ENCODE results near the gene FN1.
A peak's percentile ranks its signal among the peaks of the same experiment; 100 is the strongest.

FN1 gene

GRCh38 chr2:215434447-215435279 lies 1.2 kb downstream of the FN1 start:
- no peak for DNase-seq
- H3K4me3 ChIP-seq (ENCODE audit: low read depth, low read length), result peak overlapping the region; percentile 96
- peak overlapping the region; percentile 96 for H3K27ac ChIP-seq
- TF ChIP-seq CTCF (IDR thresholded peaks at IDR 0.05; ENCODE audit: low read depth, low read length, missing control alignments), result no peak
- no peaks in the 10 kb centered on the region for H3K27me3 ChIP-seq (replicated peaks)
- peaks cover 61% of the 10 kb centered on the region for H3K36me3 ChIP-seq (replicated peaks)
- in situ Hi-C loops (cut with HindIII; ENCODE audit: low pct_ligation_motif_present, low sequenced_read_pairs), result loop anchor here (25.0 kb wide), 1 partner anchor 478 kb away; no protein-coding TSS in a partner anchor

GRCh38 chr2:215432759-215433594 lies 2.9 kb downstream of the FN1 start:
- no peaks in the 10 kb centered on the region for H3K27me3 ChIP-seq (replicated peaks)
- peaks cover 78% of the 10 kb centered on the region for H3K36me3 ChIP-seq (replicated peaks)
- H3K4me3 ChIP-seq (ENCODE audit: low read depth, low read length), result peak overlapping the region; percentile 96
- no peak for TF ChIP-seq CTCF (IDR thresholded peaks at IDR 0.05; ENCODE audit: low read depth, low read length, missing control alignments)
- in situ Hi-C loops (cut with HindIII; ENCODE audit: low pct_ligation_motif_present, low sequenced_read_pairs), result loop anchor here (25.0 kb wide), 1 partner anchor 479 kb away; no protein-coding TSS in a partner anchor
- H3K27ac ChIP-seq, result peak overlapping the region; percentile 96
- DNase-seq, result peak; percentile 43

- no peak for TF ChIP-seq CTCF (IDR thresholded peaks at IDR 0.05; ENCODE audit: low read depth, low read length, missing control alignments)
- Histone ChIP-seq H3K36me3 (replicated peaks) (peaks cover 87% of the 10 kb centered on the region), H3K27ac (peak overlapping the region; percentile 96), H3K4me3 (ENCODE audit: low read depth, low read length) (peak overlapping the region; percentile 96), H3K27me3 (replicated peaks) (no peaks in the 10 kb centered on the region)
- in situ Hi-C loops (cut with HindIII; ENCODE audit: low pct_ligation_motif_present, low sequenced_read_pairs), result loop anchor here (25.0 kb wide), 1 partner anchor 480 kb away; no protein-coding TSS in a partner anchor
- peak; percentile 62 for DNase-seq
Measured at GRCh38 chr2:215431778-215432758, 3.8 kb downstream of the FN1 start.

GRCh38 chr2:215431290-215431689 lies 4.6 kb downstream of the FN1 start:
- Histone ChIP-seq H3K27ac (peak overlapping the region; percentile 96), H3K36me3 (replicated peaks) (peaks cover 95% of the 10 kb centered on the region), H3K4me3 (ENCODE audit: low read depth, low read length) (peak overlapping the region; percentile 96), H3K27me3 (replicated peaks) (no peaks in the 10 kb centered on the region)
- no peak for TF ChIP-seq CTCF (IDR thresholded peaks at IDR 0.05; ENCODE audit: low read depth, low read length, missing control alignments)
- DNase-seq, result no peak
- in situ Hi-C loops (cut with HindIII; ENCODE audit: low pct_ligation_motif_present, low sequenced_read_pairs), result loop anchor here (25.0 kb wide), 1 partner anchor 481 kb away; no protein-coding TSS in a partner anchor

Measured in brain microvascular endothelial cell (primary cell).